ENCODE results near the gene SMTNL2. TPM values are rescaled to one million over a fixed set of nuclear protein-coding genes. Genes with fewer than 3 reads are reported as not detected.
"Not testable (repeated sequence)": the region's sequence is repeated elsewhere in the genome, so short reads cannot be mapped to it uniquely, and the experiment has no call there.

Gene SMTNL2
- polyA plus RNA-seq, 1 donor = 139 TPM

- no peak for DNase-seq
Measured at GRCh38 chr17:4586043-4586442, 1.7 kb downstream of the SMTNL2 start.

- no peak for DNase-seq
Measured at GRCh38 chr17:4587195-4587594, 2.9 kb downstream of the SMTNL2 start.

- DNase-seq = no peak
Measured at GRCh38 chr17:4587803-4588202, 3.5 kb downstream of the SMTNL2 start.

GRCh38 chr17:4588391-4588790 lies 4.1 kb downstream of the SMTNL2 start:
- DNase-seq = no peak

- DNase-seq = no peak
Measured at GRCh38 chr17:4588898-4589625, 4.7 kb downstream of the SMTNL2 start.

GRCh38 chr17:4590042-4590441 lies 5.7 kb downstream of the SMTNL2 start:
- DNase-seq = not testable (repeated sequence)

GRCh38 chr17:4590981-4591453 lies 6.7 kb downstream of the SMTNL2 start:
- DNase-seq = no peak

- no peak for DNase-seq
Measured at GRCh38 chr17:4591529-4591928, 7.2 kb downstream of the SMTNL2 start.

- no peak for DNase-seq
Measured at GRCh38 chr17:4592240-4593005, 8.1 kb downstream of the SMTNL2 start.

GRCh38 chr17:4593021-4593421 lies 8.7 kb downstream of the SMTNL2 start:
- DNase-seq = no peak

GRCh38 chr17:4594406-4594805 lies 10.1 kb downstream of the SMTNL2 start:
- DNase-seq = no peak

- DNase-seq = no peak
Measured at GRCh38 chr17:4594931-4595684, 10.8 kb downstream of the SMTNL2 start.

- not testable (repeated sequence) for DNase-seq
Measured at GRCh38 chr17:4595685-4596342, 11.5 kb downstream of the SMTNL2 start.

- no peak for DNase-seq
Measured at GRCh38 chr17:4596636-4597380, 12.5 kb downstream of the SMTNL2 start.

GRCh38 chr17:4597975-4598374 lies 13.6 kb downstream of the SMTNL2 start:
- DNase-seq = no peak

- peak; percentile 70 for DNase-seq
Measured at GRCh38 chr17:4598776-4599504, 14.6 kb downstream of the SMTNL2 start.

GRCh38 chr17:4599505-4600281 lies 15.4 kb downstream of the SMTNL2 start:
- peak; percentile 75 for DNase-seq

GRCh38 chr17:4600563-4600962 lies 16.2 kb downstream of the SMTNL2 start:
- no peak for DNase-seq

GRCh38 chr17:4601326-4601725 lies 17.0 kb downstream of the SMTNL2 start:
- no peak for DNase-seq

GRCh38 chr17:4602041-4602440 lies 17.7 kb downstream of the SMTNL2 start:
- DNase-seq = no peak
